ENCODE data around the gene GPR157. TPM values are rescaled to one million over a fixed set of nuclear protein-coding genes. Genes with fewer than 3 reads are reported as not detected.

Gene GPR157
- total RNA-seq, 1 donor from 2014 or later: 44.0 TPM

DNA sequence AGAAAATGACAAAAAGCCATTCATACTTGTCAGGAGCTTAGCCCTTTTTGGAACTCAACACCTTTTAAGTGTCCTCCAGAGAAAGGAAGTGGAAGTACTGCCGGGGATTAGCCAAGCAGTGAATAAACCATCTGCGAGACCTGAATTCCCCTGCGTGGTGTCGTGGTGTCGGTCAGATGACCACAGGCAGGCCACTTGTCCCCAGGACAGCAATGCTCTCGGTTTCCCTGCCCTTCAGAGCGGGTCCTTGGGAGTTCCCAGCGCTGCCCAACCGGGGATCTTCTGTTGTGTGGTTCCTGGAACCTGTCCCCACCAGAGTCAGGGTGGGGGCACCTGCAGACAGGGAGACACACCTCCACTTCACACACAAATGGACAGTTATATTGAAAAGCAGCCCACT, 9.2 kb downstream of the GPR157 start:
- no peaks in the 10 kb centered on the region for H3K27me3 ChIP-seq (ENCODE audit: control insufficient read depth, insufficient read depth, low read length)
- H3K4me3 ChIP-seq (ENCODE audit: low read depth, low read length): no peak overlapping the region
- DNase-seq (ENCODE audit: low read depth) (no peak), FAIRE-seq (no peak)
- TF ChIP-seq, protein P1, sequence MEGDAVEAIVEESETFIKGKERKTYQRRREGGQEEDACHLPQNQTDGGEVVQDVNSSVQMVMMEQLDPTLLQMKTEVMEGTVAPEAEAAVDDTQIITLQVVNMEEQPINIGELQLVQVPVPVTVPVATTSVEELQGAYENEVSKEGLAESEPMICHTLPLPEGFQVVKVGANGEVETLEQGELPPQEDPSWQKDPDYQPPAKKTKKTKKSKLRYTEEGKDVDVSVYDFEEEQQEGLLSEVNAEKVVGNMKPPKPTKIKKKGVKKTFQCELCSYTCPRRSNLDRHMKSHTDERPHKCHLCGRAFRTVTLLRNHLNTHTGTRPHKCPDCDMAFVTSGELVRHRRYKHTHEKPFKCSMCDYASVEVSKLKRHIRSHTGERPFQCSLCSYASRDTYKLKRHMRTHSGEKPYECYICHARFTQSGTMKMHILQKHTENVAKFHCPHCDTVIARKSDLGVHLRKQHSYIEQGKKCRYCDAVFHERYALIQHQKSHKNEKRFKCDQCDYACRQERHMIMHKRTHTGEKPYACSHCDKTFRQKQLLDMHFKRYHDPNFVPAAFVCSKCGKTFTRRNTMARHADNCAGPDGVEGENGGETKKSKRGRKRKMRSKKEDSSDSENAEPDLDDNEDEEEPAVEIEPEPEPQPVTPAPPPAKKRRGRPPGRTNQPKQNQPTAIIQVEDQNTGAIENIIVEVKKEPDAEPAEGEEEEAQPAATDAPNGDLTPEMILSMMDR (IDR thresholded peaks at IDR 0.05; ENCODE audit: insufficient read depth, low read length, severe bottlenecking): no peak
- H3K36me3 ChIP-seq (ENCODE audit: control insufficient read depth, insufficient read depth, low read length): peaks cover 7% of the 10 kb centered on the region

DNA sequence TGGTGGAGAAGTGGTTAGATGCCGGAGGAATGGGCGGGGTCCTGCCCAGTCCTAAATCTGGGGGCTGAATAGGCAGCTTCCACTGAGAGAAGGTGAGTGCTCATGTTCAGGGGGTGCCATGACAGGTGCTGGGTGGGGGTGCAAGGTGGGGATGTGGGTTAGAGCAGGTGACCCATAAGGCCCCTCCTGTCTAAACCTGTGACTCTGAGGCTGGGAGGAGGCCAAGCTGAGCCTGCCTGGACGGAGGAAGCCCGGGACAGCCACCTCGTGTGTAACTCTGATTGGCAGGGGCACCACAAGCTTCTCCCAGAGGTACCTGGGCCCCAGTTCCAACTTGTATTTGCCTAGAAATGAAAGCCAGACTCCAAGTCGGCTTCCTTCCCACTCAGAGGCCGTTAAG, 10.7 kb downstream of the GPR157 start:
- TF ChIP-seq, protein P1 (IDR thresholded peaks at IDR 0.05; ENCODE audit: insufficient read depth, low read length, severe bottlenecking): no peak
- no peak for FAIRE-seq

DNA sequence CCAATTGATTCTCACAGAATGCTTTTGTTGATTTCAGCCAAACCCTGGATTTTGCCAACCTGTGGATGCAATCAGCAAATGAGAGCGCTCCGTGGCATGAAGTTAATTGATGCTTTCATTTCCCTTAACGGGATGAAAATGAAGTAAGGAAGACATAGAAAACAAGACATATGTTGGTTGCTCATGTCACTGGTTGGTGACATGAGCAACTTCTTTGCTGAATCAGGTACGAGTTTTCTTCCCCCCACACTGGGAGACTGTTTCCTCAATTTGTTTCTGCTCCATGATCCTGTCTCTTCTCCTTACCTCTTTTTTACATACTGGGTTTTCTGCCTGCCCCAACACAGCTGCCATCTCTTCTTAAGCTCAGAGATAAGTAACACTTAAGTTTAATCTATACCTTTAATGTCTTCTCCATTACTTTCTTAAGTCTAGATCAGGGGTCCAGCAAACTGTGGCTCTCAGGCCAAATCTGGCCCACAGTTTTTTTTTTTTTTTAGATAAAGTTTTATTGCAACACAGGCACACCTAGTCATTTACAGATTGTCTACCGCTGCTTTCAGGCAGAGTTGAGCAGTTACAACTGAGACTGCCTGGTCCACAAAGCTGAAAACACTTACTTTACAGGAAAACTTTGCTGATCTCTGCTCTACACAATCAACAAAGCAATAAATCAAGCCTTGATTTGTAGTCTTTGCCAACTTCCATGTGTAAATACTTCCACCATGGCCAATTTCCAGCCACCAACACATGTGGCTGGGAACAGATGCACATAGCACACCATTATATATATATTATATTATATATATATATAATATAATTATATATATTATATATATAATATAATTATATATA, 13.3 kb downstream of the GPR157 start:
- TF ChIP-seq, protein P1 (IDR thresholded peaks at IDR 0.05; ENCODE audit: insufficient read depth, low read length, severe bottlenecking): no peak
- Histone ChIP-seq H3K27me3 (ENCODE audit: control insufficient read depth, insufficient read depth, low read length) (no peaks in the 10 kb centered on the region), H3K4me3 (ENCODE audit: low read depth, low read length) (no peak overlapping the region), H3K36me3 (ENCODE audit: control insufficient read depth, insufficient read depth, low read length) (peaks cover 9% of the 10 kb centered on the region)
- no peak for FAIRE-seq
- no peak for DNase-seq (ENCODE audit: low read depth)

More for the DNA sequence above, 10.7 kb downstream of the GPR157 start:
- Histone ChIP-seq H3K36me3 (ENCODE audit: control insufficient read depth, insufficient read depth, low read length) (peaks cover 7% of the 10 kb centered on the region), H3K4me3 (ENCODE audit: low read depth, low read length) (no peak overlapping the region), H3K27me3 (ENCODE audit: control insufficient read depth, insufficient read depth, low read length) (no peaks in the 10 kb centered on the region)
- no peak for DNase-seq (ENCODE audit: low read depth)

DNA sequence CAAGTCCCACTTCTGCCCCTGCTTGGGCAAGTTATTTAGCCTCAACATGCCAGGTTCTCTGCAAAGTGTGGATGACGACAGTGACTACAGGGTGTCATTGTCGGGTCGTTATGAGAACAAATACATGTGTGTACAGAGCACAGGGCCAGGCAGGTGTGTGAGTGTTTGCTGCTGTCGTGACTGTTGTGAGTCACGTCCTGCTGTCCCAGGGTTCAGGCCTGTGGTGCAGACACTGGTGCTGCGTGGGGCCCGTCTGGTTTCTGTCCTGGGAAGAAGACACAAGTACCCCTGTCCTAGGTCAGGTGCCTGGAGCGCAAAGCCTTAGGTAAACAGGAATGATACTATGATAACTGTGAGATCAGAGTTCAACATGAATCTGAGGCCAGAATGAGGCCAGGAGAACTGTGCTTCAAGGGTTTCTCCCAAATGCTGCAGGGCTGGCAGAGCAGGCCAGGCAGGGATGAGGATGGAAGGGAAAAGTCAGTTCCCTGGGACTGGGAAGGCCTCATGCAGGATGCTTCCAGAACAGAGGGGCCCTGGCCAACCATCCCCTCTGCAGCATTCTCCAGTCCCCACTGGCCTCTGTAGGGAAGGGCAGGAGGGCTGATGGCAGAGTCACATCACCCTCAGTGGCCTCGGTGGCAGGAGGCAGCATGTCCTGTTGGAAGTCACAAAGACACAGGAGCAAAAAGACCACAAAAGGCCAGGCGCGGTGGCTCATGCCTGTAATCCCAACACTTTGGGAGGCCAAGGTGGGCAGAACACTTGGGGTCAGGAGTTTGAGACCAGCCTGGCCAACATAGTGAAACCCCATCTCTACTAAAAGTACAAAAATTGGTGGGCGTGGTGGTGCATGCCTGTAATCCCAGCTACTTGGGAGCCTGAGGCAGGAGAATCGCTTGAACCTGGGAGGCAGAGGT, 15.7 kb downstream of the GPR157 start:
- Histone ChIP-seq H3K36me3 (ENCODE audit: control insufficient read depth, insufficient read depth, low read length) (peaks cover 7% of the 10 kb centered on the region), H3K4me3 (ENCODE audit: low read depth, low read length) (no peak overlapping the region), H3K27me3 (ENCODE audit: control insufficient read depth, insufficient read depth, low read length) (no peaks in the 10 kb centered on the region)
- TF ChIP-seq, protein P1 (IDR thresholded peaks at IDR 0.05; ENCODE audit: insufficient read depth, low read length, severe bottlenecking): no peak
- DNase-seq (ENCODE audit: low read depth): peak; percentile 83
- FAIRE-seq: peak; percentile 86

DNA sequence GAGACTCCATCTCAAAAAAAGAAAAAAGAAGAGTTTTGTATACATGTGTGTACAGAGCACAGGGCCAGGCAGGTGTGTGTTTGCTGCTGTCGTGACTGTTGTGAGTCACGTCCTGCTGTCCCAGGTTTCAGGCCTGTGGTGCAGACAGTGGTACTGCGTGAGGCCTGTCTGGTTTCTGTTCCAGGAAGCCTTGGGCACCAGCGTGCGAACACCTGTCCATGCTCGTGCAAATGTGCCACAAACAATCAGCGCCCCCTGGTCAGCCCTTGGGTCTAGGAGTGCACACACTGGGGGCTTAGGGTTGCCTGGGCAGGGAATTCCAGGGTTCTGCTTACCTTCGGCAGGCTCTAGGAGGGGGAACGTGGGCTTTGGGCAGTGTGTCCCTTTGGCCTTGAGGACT, 16.9 kb downstream of the GPR157 start:
- Histone ChIP-seq H3K27me3 (ENCODE audit: control insufficient read depth, insufficient read depth, low read length) (no peaks in the 10 kb centered on the region), H3K36me3 (ENCODE audit: control insufficient read depth, insufficient read depth, low read length) (peaks cover 12% of the 10 kb centered on the region), H3K4me3 (ENCODE audit: low read depth, low read length) (no peak overlapping the region)
- FAIRE-seq (no peak), DNase-seq (ENCODE audit: low read depth) (peak; percentile 75)
- TF ChIP-seq, protein P1 (IDR thresholded peaks at IDR 0.05; ENCODE audit: insufficient read depth, low read length, severe bottlenecking): no peak
